ENCODE measurements around the gene VPS13D.
"Not testable (repeated sequence)": the region's sequence is repeated elsewhere in the genome, so short reads cannot be mapped to it uniquely, and the experiment has no call there.

The VPS13D gene

DNA sequence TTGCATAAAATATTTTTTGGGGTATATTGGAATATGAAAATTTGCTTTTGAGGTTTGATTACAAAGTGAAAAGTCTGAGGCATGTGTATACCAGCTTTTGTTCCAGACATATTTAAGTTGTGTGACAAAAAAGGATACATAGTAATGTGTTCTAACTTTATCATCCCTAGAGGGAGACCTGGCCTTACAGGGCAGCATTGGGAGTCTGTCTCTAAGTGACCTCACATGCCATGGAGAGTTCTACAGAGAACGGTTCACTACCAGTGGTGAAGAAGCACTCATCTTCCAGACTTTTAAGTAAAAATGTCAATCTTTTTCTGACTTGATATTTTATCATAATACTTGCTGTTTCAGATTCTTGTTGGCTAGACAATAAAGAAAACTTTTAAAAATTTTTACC lies 61.0 kb downstream of the VPS13D start:
- no peak for DNase-seq

DNA sequence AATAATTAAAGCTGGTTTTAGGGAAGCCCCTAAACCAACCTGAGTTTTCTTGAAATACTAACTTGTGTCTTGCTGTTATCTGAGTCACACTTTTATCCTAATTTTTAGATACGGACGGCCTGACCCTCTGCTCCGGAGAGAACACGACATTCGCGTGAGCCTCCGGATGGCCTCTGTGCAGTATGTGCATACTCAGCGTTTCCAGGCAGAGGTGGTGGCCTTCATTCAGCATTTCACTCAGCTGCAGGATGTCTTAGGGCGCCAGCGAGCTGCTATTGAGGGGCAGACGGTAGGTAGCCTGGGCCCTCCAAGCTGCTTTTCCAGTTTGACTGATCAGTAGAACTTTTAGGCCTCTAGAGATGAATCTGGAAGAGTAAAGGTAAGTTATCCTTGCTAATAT lies 63.6 kb downstream of the VPS13D start:
- no peak for DNase-seq

- no peak for DNase-seq
These were observed 64.2 kb downstream of the VPS13D start for GRCh38 chr1:12294076-12294475.

GRCh38 chr1:12296016-12296415 lies 66.2 kb downstream of the VPS13D start:
- no peak for DNase-seq

- DNase-seq: no peak
These were observed 66.8 kb downstream of the VPS13D start for GRCh38 chr1:12296623-12297022.

DNA sequence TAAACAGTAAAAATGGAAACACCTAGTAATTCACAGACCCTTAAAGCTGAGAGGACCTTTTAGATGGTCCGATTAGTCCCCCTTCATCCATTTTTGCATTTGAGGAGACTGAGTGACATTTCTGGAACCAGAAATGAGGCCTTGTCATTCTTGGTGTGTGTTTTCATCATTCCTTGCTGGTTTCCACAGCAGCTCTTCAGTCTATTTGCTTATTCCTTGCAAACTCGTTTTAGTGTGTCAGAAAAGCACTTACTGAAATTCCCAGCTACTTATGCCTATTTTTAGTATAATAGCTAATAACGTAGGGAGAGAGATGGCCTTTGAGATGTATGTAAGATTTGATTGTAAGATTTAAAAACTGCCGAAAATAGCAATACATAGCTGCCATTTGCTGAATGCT lies 70.9 kb downstream of the VPS13D start:
- no peak for DNase-seq

DNA sequence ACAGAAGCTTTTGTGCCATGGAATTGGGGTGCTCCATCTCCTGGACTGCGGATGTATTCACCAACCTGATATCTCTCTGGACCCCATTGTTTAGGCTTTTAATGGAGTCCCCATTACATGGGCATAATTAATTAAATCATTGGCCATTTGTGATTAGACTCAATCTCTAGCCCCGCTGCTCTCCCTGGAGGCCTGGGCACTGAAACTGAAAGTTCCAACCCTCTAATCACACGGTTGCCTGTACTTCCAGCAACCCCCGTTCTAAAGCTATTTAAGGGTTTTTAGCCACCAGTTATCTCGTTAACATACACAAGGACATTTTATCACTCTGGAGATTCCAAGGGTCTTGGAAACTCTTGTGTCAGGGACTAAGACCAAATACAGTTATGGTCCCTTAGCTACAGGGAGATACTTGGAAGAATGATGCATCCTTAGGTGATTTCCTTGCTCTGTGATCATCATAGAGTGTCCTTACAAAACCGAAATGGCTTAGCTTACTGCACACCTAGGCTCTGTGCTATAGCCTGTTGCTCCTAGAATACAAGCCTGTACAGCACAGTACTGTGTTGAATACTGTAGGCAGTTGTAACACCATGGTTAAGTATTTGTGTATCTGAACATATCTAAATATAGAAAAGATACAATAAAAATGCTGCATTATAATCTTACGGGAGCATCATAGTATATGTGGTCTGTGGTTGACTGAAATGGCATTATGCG lies 71.8 kb downstream of the VPS13D start:
- no peak for DNase-seq

GRCh38 chr1:12302798-12303447 lies 73.1 kb downstream of the VPS13D start:
- DNase-seq: no peak

DNA sequence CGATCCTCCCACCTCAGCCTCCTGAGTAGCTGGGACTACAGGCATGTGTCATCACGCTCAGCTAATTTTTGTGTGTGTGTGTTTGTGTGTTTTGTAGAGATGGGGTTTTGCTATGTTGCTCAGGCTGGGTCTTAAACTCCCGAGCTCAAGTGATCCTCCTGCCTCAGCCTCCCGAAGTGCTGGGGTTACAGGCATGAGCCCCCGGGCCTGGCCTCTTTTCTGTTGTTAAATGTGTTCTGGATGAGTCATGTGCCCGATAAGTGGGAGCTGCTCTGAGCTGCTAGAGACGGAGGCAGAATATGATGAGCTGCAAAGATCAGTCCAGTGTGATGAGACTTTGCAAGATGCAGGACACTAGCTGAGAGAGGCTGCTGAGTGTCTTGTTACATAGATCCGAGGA lies 75.5 kb downstream of the VPS13D start:
- no peak for DNase-seq

DNA sequence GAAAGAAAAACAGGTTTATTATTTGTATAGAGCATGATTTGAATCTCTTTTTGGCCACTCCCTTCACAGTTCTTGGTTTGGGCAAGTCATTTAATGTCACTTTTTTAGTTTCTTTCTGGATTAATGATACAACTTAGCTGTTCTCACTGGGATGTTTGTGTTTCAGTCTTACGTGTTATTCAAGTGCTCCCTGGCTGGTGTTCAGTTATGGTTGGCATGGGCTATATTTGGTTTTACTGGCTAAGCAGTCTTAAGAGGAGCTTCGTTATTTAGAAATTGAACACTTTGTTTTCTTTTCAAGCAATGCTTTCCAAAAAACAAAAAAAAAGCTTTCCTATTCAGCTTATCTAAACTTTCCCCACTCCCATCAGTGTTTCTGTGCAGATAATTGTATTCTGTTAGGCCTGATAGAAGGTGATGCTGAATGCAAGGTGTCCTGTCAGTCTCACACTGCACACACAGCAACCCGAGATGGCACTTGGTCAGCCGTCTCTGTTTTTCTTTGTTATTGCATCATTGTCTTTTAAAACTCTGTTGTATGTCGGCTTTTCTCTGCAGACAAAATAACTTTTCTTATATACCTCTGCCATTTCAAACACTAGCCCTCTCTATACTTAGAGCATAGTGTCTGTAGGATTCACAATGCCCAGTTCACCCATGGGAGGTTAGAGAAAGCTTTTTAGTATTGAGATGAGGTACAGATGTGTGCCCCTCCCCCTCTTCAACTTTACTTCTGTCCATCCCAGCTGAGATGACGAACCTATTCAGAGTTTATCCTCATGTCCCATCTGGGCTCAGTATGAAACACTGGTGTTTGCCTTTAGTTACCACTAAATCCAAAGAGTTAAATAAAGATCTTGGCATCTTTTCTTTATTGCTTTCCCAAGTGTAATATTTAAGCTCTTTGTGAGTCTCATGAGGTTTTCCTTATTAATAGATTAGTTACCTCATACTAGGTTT lies 80.2 kb downstream of the VPS13D start:
- no peak for DNase-seq

- peak; percentile 13 for DNase-seq
These were observed 84.6 kb downstream of the VPS13D start for GRCh38 chr1:12314333-12314903.

DNA sequence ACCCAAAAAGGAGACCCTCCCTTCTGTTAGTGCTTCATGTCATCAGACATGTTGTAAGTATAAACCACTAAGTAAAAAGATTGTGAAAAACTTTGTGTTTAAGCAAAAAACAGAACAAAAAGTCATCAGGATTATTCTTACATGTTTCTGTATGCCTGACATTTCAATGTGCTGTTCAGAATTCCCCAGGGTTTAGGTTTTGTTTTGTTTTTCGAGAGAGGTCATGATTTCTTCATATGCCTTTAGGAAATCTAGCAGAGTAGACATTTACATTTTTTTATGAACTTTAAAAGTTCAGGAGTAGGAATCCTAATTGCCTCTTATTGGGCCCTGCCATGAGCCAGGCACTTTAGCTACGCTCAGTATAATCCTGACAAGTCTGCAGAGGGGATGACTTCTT lies 85.3 kb downstream of the VPS13D start:
- no peak for DNase-seq

DNA sequence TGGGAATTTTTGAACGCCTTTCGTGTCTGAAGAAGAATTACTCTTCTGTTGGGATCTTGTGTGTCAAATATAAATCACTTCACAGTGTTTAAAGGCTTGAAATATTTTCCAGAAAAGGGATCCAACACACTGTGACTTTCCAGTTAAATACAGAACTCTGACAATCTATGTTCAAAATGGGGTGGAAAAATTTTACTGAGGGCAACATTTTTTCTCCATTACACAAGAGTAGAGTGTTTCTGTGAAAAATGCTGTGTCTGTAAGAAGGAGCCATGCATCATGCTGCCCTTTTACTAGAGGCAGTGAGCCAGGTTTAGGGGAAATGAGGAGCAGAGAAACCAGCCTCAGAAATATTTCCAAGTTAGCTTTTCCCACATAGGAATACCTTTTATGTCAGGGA lies 86.5 kb downstream of the VPS13D start:
- no peak for DNase-seq

- no peak for DNase-seq
These were observed 90.7 kb downstream of the VPS13D start for GRCh38 chr1:12320486-12320885.

DNA sequence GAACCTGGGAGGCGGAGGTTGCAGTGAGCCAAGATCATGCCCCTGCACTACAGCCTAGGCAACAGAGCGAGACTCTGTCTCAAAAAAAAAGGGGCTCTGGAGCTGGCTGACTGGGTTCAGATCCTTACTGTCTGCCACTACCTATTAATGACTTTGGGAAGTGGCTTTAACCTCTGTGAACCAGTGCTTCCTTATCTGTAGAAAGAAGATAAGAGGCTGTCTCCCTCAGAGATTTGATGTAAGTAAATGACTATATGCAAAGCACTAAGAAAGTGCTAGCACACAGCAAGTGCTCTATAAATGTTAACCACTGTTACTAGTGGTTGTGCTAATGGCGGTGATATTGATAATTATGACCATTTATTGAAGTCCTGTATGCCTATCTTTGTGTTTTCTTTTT lies 94.6 kb downstream of the VPS13D start:
- DNase-seq: no peak

DNA sequence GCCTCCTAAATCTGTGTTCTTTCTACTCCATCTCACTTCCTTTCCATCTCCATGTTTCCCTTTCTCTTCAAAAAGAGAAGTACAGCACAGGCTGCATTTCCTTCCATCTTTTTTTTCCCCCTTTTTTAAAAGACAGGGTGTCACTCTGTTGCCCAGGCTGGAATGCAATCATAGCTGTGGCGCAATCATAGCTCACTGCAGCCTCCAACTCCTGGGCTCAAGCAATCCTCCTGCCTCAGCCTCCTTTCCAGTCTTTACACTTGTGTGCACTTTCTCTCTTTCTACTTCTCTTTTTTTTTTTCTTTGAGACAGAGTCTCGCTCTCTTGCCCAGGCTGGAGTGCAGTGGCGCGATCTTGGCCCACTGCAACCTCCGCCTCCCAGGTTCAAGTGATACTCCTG lies 95.1 kb downstream of the VPS13D start:
- DNase-seq: not testable (repeated sequence)

DNA sequence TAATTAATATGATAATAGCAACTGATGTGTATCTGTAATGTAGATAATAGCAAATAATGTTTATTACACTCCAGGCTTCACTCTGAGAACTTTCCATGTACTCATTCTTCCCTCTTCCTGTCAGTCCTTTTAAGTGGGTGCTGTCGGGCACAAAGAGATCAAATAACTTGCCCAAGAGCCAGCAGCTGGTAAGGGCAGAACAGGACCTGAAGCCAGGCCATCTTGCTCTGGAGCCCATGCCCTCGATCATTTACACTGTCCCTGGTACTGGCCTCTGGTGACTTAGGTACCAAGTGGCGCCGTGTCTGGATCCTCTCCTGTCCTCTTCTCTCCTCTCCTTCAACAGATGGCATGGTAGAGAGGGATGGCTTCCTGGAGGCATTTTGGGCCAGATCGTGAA lies 97.2 kb downstream of the VPS13D start:
- no peak for DNase-seq

DNA sequence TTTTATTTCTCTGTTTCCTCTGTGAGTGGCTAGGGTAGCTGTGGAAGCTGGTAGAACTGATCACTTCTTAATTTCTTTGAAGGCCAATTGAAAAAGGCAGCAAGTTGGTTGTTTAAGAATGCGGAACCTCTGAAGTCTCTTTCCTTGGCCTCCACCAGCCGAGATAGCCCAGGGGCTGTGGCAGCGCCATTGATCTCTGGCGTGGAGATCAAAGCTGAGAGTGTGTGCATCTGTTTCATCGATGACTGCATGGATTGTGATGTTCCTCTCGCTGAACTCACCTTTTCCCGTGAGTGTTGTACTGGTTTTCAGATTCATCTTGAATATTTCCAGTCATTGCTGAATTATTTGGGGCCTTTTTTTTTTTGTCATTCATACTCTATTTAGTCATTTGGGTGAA lies 97.7 kb downstream of the VPS13D start:
- no peak for DNase-seq

GRCh38 chr1:12333036-12333785 lies 103.4 kb downstream of the VPS13D start:
- DNase-seq: no peak

DNA sequence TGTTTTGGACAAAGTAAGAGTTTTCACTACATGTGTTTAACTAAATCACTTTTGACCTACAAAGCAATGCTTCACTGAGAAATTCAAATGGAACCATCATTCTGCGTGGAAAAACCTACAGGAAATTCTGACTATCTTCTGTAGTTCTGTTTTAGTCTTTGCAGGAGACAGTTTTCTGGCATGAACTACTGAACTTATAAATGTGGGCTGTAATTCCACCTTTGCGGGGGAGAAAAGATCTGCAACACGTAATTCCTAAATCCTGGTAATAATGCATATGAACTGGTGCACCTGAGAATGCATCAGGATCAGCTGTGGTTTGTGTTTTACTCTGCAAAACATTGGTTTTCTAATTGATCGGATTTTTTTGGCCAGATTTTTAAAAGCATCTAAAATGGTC lies 106.0 kb downstream of the VPS13D start:
- no peak for DNase-seq

GRCh38 chr1:12336413-12336812 lies 106.6 kb downstream of the VPS13D start:
- peak; percentile 34 for DNase-seq

GRCh38 chr1:12338017-12338416 lies 108.2 kb downstream of the VPS13D start:
- DNase-seq: no peak

GRCh38 chr1:12338823-12339222 lies 109.0 kb downstream of the VPS13D start:
- no peak for DNase-seq
